Measurements from ENCODE around the gene KCNA3.

Gene KCNA3

DNA sequence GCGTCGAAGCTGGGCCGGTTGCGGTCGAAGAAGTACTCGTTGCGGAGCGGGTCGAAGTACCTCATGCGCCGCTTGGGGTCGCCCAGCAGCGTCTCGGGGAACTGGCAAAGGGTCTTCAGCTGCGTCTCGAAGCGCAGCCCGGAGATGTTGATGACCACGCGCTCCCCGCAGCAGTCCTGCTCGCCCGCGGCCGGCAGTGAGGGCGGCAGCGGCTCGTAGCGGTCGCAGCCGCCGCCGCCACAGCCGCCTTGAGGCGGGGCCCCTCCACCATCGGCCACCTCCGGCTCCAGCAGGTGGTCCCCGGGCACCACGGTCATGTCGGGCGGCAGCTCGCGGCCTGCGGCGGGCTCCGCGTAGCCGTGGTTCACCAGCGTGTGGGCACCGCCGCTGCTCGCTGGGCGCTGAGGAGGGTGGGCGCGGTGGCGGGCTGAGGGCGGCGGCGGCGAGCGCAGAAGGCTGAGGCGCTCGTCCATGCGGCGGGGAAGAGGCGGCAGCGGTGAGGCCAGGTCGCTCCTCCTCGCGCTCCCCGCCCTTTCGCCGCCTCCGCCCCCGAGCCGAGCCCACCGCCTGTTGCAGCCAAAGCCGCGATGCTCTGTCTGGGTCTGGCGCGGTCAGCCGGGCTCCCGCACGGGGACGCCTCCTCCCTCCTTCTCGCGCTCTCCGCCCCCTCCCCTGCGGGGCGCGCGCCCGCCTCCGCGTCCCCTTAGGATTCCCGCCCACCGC is at the start of gene KCNA3:
TSS of gene KCNA3 (minus strand) at position 604 of the 723 bp plus-strand sequence. CDS start at position 473, 131 bp downstream.
- peak; percentile 82 to 85 for DNase-seq

DNA sequence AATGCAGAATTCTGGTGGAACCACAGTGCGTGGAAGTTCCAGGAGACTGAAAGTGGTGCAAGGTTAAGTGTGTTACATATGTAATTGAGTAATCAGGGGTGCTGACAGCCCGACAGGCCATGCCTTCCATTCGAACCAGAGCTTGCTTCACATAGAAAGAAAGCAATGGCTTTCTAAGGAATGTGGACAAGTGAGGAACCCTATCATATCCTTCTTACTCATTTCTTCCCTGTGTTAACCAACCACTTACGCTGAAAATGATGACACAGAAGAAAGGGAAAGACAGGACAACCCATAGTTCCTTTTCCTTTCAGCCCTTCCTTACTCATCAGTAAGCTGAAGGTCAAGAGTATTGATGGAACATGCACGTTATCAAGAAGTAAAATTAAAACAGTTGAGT is 48.1 kb upstream of the KCNA3 start:
- no peak for DNase-seq

DNA sequence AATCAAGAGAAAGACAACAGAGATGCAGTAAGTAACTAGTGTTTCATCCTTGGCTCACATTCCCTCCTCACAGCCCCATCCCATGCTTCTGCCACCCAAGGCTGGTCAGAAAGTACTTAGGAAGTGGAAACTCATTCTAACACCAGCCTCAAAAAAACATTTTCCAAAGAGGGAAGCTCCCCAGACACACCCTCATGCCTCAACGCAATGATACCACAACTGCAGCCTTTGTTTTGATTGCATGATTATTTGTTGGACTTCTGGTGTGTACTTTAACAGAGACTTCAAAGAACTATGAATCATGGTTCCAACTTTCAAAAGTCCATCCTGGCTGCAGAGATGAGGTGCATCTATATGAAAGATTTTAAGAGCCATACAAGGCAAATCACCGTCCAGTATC is 45.2 kb upstream of the KCNA3 start:
- no peak for DNase-seq

DNA sequence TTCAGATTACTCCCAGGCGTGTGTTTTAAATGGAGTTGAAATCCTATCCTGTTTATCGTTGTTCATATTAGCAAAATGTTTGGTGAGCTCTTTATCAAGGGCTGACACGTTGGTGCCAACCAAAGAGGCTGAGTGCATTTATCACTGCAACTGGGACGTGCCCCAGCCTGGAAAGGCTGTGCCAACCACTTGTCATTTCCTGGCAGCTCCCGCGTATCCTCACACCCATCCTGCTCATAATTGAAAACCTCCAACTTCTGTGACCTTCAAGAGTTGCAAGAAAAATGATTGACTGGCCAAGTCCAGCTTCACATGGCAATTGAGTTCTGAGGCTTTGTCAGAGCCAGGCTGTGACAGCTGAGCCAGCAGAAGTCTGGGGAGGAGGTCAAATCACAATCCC is 43.7 kb upstream of the KCNA3 start:
- no peak for DNase-seq

- DNase-seq, result no peak
Measured at GRCh38 chr1:110717179-110717578, 42.4 kb upstream of the KCNA3 start.

GRCh38 chr1:110714374-110714995 is 39.7 kb upstream of the KCNA3 start:
- DNase-seq, result no peak

DNA sequence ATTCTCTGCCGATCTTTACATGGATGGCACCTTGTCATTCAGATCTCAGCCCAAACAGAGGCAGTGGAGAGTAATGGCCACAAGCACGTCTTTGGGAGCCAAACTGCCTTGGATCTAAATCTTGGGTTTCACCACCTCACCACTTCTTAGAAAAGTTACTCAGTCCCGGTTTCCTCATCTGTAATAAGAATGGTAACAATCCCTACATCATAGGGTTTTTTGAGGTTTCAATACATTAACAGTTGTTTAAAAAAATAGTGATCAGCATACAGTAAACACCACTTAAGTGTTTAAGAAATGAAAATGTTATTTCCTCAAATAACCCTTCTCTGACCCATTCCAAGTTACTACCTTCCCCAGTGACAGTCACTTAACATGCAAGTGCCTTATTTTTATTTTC is 38.5 kb upstream of the KCNA3 start:
- DNase-seq, result no peak

DNA sequence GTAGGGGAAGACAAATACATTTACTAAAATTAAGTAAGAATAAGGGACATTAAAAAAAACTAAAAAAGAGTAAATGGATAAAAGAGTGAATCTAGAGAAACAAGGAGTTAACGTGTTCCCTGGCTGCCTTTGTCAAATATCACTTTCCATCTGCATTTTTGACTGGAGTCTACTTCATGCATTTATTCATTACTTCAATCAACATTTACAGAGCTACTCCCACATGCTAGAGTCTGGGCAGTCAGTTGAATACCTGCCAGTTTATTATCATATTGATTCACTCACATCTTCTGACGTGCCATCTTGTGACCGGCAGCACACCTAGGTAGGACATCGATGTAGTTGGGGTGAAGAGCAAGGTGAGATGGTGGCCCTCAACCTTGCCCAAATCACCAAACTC is 35.6 kb upstream of the KCNA3 start:
- DNase-seq, result no peak

DNA sequence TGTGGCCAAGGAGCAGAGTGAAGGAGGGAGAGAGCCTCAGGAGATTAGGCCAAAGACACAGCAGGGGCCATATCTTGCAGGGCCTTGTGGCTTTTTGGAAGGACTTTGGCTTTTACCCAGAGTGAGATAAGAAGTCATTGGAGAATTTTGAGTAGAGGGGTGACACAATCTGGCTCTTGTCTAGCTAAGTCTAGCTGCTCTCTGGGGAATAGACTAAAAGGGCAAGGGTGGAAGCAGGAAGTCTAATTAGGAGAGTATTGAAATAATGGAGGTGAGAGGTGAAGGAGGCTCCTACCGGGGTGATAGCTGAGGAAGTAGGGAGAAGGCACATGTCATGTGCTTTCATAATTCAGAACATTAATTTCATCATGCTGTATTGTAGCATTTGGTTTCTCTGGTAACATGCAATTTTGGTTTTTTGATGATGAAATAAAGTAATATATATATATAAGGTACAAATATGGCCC is 34.3 kb upstream of the KCNA3 start:
- no peak for DNase-seq

DNA sequence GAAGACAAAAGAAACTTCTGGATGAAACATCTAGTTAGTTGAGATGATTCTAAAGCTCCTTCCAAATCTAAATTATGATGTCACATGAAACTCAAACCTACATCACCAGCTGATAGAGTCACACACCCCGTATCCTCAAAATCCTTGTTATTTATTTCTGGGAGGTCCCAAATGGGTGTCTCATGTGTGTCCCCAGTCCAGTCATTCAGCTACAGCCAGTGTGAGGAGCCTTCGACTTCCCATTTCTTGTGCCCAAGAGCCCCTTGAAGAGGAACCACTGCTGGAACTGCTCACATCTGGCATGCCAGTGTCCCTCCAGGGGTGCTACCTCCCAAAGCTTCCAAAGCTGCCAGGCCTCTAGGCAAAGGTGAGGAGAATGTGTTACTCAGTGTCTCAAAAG is 32.5 kb upstream of the KCNA3 start:
- DNase-seq, result peak in 1 of 2 donors; percentile 28

GRCh38 chr1:110706621-110707020 is 31.9 kb upstream of the KCNA3 start:
- no peak for DNase-seq

- no peak for DNase-seq
Measured at GRCh38 chr1:110702260-110702659, 27.5 kb upstream of the KCNA3 start.

GRCh38 chr1:110700767-110701166 is 26.0 kb upstream of the KCNA3 start:
- DNase-seq, result no peak

GRCh38 chr1:110697606-110698005 is 22.9 kb upstream of the KCNA3 start:
- no peak for DNase-seq

DNA sequence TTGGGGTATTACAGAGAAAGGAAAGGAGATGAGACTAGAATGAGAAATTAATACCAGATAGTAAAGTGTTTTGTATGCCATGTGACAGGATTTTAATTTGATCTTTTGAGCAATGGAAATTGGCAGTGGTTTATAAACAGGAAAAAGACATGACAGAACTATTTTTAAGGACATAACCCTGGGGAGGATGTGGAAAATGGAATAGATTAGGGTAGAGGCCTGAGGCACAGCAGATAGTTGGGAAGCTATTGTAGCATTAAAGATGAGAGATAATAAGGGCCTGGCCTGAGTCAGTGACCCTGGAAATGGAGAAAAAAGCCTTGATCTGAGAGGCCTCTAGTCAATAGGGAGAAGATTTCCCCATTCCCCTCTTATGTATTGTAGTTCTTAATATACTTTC is 22.1 kb upstream of the KCNA3 start:
- DNase-seq, result no peak

DNA sequence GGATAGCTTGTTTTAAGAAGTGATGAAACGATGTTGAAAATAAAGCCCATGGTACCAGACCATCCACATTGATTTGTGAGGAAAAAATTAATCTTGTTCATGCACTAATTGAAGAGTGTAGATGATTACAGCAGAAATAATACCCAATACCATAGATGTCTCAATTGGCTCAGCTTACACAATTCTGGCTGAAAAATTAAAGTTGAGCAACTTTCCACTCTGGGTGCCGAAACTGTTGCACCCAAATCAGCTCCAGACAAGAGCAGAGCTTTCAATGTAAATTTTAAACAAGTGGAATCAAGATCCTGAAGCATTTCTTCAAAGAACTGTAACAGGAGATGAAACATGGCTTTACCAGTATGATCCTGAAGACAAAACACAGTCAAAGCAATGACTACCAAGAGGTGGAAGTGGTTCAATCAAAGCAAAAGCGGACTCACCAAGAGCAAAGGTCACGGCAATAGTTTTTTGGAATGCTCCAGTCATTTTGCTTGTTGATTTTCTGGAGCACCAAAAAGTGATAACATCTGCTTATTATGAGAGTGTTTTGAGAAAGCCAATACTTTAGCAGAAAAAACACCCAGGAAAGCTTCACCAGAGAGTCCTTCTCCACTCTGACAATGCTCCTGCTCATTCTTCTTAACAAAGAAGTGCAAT is 16.1 kb upstream of the KCNA3 start:
- no peak for DNase-seq

GRCh38 chr1:110689868-110690267 is 15.1 kb upstream of the KCNA3 start:
- no peak for DNase-seq

GRCh38 chr1:110688514-110688913 is 13.8 kb upstream of the KCNA3 start:
- DNase-seq, result no peak

GRCh38 chr1:110687250-110687649 is 12.5 kb upstream of the KCNA3 start:
- no peak for DNase-seq

- peak; percentile 30 to 44 for DNase-seq
Measured at GRCh38 chr1:110686188-110686587, 11.4 kb upstream of the KCNA3 start.

GRCh38 chr1:110684491-110684890 is 9.8 kb upstream of the KCNA3 start:
- no peak for DNase-seq

DNA sequence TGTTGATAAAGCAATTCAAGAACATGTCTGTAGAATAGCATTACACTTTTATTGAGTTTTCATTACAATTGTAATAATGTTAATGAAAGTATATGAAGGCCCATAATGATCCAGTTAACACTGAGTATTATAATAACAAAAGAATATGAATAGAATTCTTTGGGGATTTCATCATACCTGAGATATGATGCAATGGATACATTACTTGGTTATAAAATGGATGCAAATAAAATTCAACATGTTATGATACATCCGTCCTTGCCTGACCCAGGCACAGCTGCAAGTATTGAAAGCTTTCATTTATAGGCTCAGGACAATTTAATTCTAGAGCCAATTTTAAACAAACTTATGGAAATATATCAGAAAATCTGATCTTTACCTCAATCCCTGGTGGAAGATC is 8.2 kb upstream of the KCNA3 start:
- DNase-seq, result no peak

DNA sequence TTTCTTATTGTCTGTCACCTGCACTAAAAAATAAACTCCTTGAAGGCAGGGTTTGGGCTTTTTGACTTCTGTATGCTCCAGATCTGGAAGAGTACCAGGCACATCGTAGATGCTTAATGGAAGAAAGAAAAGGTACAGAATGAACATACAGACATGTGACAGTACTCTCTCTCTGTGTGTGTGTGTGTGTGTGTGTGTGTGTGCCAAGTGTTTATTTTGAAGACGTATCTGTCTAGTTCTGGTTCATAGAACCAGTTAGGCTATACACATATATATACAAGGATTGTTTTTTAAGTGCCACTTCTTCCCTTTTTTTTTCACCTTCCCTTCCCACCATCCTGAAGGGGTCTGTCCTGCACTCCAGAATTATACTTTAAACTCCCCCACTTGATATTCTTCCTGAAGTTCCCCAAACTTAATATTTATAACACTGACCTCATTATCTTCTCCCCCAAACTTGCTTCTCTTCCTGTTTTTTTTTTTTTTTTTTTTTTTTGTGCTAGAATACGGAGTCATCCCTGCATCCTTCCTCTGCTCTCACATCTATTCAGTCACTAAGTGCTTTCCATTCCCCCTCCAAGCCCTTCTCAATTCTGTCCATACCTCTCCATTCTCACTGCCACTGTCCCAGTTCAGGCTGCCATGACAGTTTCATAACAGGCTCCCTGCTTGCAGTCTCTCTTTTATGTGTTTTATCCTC is 5.4 kb upstream of the KCNA3 start:
- no peak for DNase-seq

GRCh38 chr1:110677526-110677925 is 2.8 kb upstream of the KCNA3 start:
- no peak for DNase-seq

Measured in CD4-positive, alpha-beta T cell treated with Interleukin-1 beta for 1 hour (primary cell).